HepG2 (cell line): ENCODE results near the gene TMEM132D. TPM values are rescaled to one million over a fixed set of nuclear protein-coding genes. Genes with fewer than 3 reads are reported as not detected.
A peak's percentile ranks its signal among the peaks of the same experiment; 100 is the strongest.

ENCODE experiments used
- ATAC-seq: fragments of 200-7000 bp; cut with Tn5 transposase; 3 replicates; pipeline ENCODE4 v1.9.1; 2020; ENCODE audit warnings: mild to moderate bottlenecking, moderate library complexity
- BruUV-seq: library from RNA; stranded (reverse); fragments of 400-500 nt; replicated peaks from 2 replicates; lab custom pipeline; 2021; lab: Mats Ljungman, UMichigan
- CTCF ChIA-PET: fragments of 300-600 bp; formaldehyde crosslinking; extraction: SDS; loops from one replicate; lab custom pipeline; 2021; ENCODE audit warnings: low total read pairs, inconsistent platforms, low intra/inter-chr PET ratio; lab: Yijun Ruan, JAX
- POLR2A ChIA-PET: fragments of 350-600 bp; sonication (Branson Sonifier 250); formaldehyde crosslinking; loops from one replicate; lab custom pipeline; 2020; ENCODE audit warnings: antibody characterized with exemption, inconsistent platforms; lab: Yijun Ruan, JAX
- DNase-seq: peaks from one replicate; pipeline ENCODE4 v3.0.0-alpha.2; 2015; ENCODE audit warnings: low spot score
- FAIRE-seq: peaks from 3 replicates; lab custom pipeline; 2011; peaks lifted over from hg19 to GRCh38; lab: Jason Lieb, UNC
- H2AFZ ChIP-seq: one replicate; pipeline ENCODE4 v1.6.1; 2011; ENCODE audit warnings: low read length, inconsistent platforms
- H3K27ac ChIP-seq: fragments of 300-600 bp; 3 replicates; pipeline ENCODE4 v1.8.0; 2011; ENCODE audit warnings: mixed run types, mild to moderate bottlenecking, mixed read lengths, low read length, inconsistent platforms; ENCODE audit not compliant: insufficient read depth; ENCODE audit errors: extremely low read length
- H3K27me3 ChIP-seq, 2 experiments: fragments of 200-600 bp in 1 of 2; 2 replicates in 1 of 2; 3 replicates in 1 of 2; pipeline versions ENCODE4 v1.6.0 to v1.8.0; 2011; ENCODE audit warnings: low read length in 2 of 2, mild to moderate bottlenecking in 2 of 2, moderate library complexity in 2 of 2, inconsistent platforms in 1 of 2; ENCODE audit not compliant: insufficient read depth in 2 of 2, control insufficient read depth in 1 of 2
- H3K36me3 ChIP-seq, 2 experiments: fragments of 200-600 bp in 1 of 2; replicated peaks in 1 of 2; 2 replicates in 1 of 2; 3 replicates in 1 of 2; pipeline versions ENCODE4 v1.5.1 to v1.8.0; 2011; ENCODE audit warnings: low read length in 2 of 2, inconsistent platforms in 1 of 2; ENCODE audit not compliant: insufficient read depth in 2 of 2, control insufficient read depth in 1 of 2
- H3K4me1 ChIP-seq: 2 replicates; pipeline ENCODE4 v1.5.1; 2012; ENCODE audit warnings: low read length, inconsistent platforms; ENCODE audit not compliant: insufficient read depth
- H3K4me2 ChIP-seq: 2 replicates; pipeline ENCODE4 v1.6.0; 2011; ENCODE audit warnings: low read depth, low read length, inconsistent platforms
- H3K4me3 ChIP-seq, 3 experiments: fragments of 200-600 bp in 1 of 3; sonication (generic), shearing (Covaris generic) in 1 of 3; replicated peaks in 1 of 3; 2 replicates each; pipeline ENCODE4 v1.5.1; 2011 to 2016; ENCODE audit warnings: low read length in 3 of 3, inconsistent platforms in 2 of 3, low read depth in 2 of 3, mild to moderate bottlenecking in 2 of 3, control low read depth in 1 of 3, mixed read lengths in 1 of 3; ENCODE audit not compliant: insufficient read depth in 1 of 3
- H3K79me2 ChIP-seq: one replicate; pipeline ENCODE4 v1.6.1; 2011; ENCODE audit warnings: low read length, inconsistent platforms; ENCODE audit not compliant: insufficient read depth
- H3K9ac ChIP-seq: 2 replicates; pipeline ENCODE4 v1.6.0; 2011; ENCODE audit warnings: mild to moderate bottlenecking, low read depth, low read length, inconsistent platforms; ENCODE audit not compliant: insufficient read depth
- H3K9me3 ChIP-seq: 2 replicates; pipeline ENCODE4 v1.5.1; 2012; ENCODE audit warnings: mild to moderate bottlenecking, low read length
- H4K20me1 ChIP-seq: 2 replicates; pipeline ENCODE4 v1.6.0; 2011; ENCODE audit warnings: inconsistent platforms, mild to moderate bottlenecking, low read length, moderate library complexity; ENCODE audit not compliant: insufficient read depth
- FOXM1 ChIP-seq: sonication (generic); formaldehyde crosslinking; IDR thresholded peaks from 2 replicates; pipeline ENCODE4 v1.5.0; 2020; ENCODE audit warnings: missing genetic modification reagents
- HNRNPUL1 ChIP-seq: fragments of 200-400 bp; formaldehyde crosslinking; IDR thresholded peaks from 2 replicates; pipeline ENCODE4 v1.6.1; 2017; ENCODE audit warnings: low read depth, mild to moderate bottlenecking, low read length, moderate library complexity
- NCOA5 ChIP-seq: sonication (generic); formaldehyde crosslinking; IDR thresholded peaks from 2 replicates; pipeline ENCODE4 v1.4.0; 2020; ENCODE audit warnings: missing genetic modification reagents
- POLR2AphosphoS2 ChIP-seq: IDR thresholded peaks from 2 replicates; pipeline ENCODE4 v1.6.1; 2011; ENCODE audit warnings: low read depth, low read length, improper control_type of control experiment
- RFXAP ChIP-seq: sonication (generic); formaldehyde crosslinking; IDR thresholded peaks from 2 replicates; pipeline ENCODE4 v1.4.0; 2020; ENCODE audit warnings: missing genetic modification reagents, borderline replicate concordance
- SRSF1 ChIP-seq: fragments of 200-400 bp; formaldehyde crosslinking; optimal IDR thresholded peaks from 2 replicates; pipeline ENCODE3; 2017; ENCODE audit warnings: mild to moderate bottlenecking, low read depth, low read length, moderate library complexity
- ZNF180 ChIP-seq: sonication (generic); formaldehyde crosslinking; IDR thresholded peaks from 2 replicates; pipeline ENCODE4 v1.4.0; 2020; ENCODE audit warnings: low read depth, missing genetic modification reagents, borderline replicate concordance
- ZNF501 ChIP-seq: sonication (generic); formaldehyde crosslinking; IDR thresholded peaks from 2 replicates; pipeline ENCODE4 v1.5.1; 2020; ENCODE audit warnings: mild to moderate bottlenecking, moderate library complexity, missing genetic modification reagents
- ZNF878 ChIP-seq: sonication (generic); formaldehyde crosslinking; IDR thresholded peaks from 2 replicates; pipeline ENCODE4 v1.8.1; 2023; ENCODE audit warnings: mild to moderate bottlenecking, missing genetic modification reagents, moderate library complexity
- WGBS: methylation state at CpG from one replicate; pipeline ENCODE4 v1.1.6; 2017; ENCODE audit warnings: low lambda C conversion rate; 5-methylcytosine and 5-hydroxymethylcytosine counted together
- in situ Hi-C: cut with HindIII; loops from 2 replicates; pipeline ENCODE4 v1.10.0; 2017; ENCODE audit warnings: low pct_unique_long_range_greater_than_20kb; ENCODE audit not compliant: extremely low pct_ligation_motif_present
- intact Hi-C: fragments of 100-400 bp; cut with micrococcal nuclease; formaldehyde crosslinking; loops from one replicate; pipeline ENCODE4 v1.10.0; 2022; ENCODE audit not compliant: unreplicated experiment
- polyA plus RNA-seq, 8 experiments: library from polyadenylated mRNA; depleted of rRNA in 3 of 8; stranded (reverse) in 7 of 8; unstranded in 1 of 8; fragments of >200 nt; fragmentation: Illumina TruSeq in 4 of 8; extraction: Trizol in 4 of 8; gene quantifications; 2 replicates each; pipeline versions ENCODE4 v1.2.1 to v1.2.3, GENCODE V29; 2011 to 2016; ENCODE audit warnings: low read depth in 4 of 8, missing spikeins in 1 of 8, mixed read lengths in 1 of 8; ENCODE audit not compliant: insufficient read depth in 1 of 8
- total RNA-seq, 5 experiments: library from RNA; depleted of rRNA; stranded (reverse); fragments of >200 nt; fragmentation: Illumina TruSeq; extraction: Trizol; gene quantifications; 2 replicates each; pipeline ENCODE4 v1.2.3, GENCODE V29; 2016; ENCODE audit warnings: low read depth in 1 of 5
- TF ChIP-seq, protein P1 (sequence below): sonication (generic); formaldehyde crosslinking; IDR thresholded peaks from 2 replicates; pipeline ENCODE4 v1.5.0; 2020; ENCODE audit warnings: mild to moderate bottlenecking, missing genetic modification reagents, moderate library complexity
- TF ChIP-seq, protein P2 (sequence below): sonication (generic); formaldehyde crosslinking; IDR thresholded peaks from 2 replicates; pipeline ENCODE4 v1.4.0; 2020; ENCODE audit warnings: missing genetic modification reagents, borderline replicate concordance
- TF ChIP-seq, protein P3 (sequence below), 2 experiments: sonication (generic) in 1 of 2; formaldehyde crosslinking in 1 of 2; IDR thresholded peaks; 2 replicates each; pipeline versions ENCODE4 v1.6.1 to v1.9.0; 2014 to 2022; ENCODE audit warnings: antibody characterized with exemption in 1 of 2, borderline replicate concordance in 1 of 2, inconsistent platforms in 1 of 2, low read depth in 1 of 2, missing genetic modification reagents in 1 of 2

The TMEM132D gene
- total and polyA plus RNA-seq, 2 of the 13 experiments (the other 11 are each of a cell fraction or from before 2014, with no cell fraction given) = not detected

DNA sequence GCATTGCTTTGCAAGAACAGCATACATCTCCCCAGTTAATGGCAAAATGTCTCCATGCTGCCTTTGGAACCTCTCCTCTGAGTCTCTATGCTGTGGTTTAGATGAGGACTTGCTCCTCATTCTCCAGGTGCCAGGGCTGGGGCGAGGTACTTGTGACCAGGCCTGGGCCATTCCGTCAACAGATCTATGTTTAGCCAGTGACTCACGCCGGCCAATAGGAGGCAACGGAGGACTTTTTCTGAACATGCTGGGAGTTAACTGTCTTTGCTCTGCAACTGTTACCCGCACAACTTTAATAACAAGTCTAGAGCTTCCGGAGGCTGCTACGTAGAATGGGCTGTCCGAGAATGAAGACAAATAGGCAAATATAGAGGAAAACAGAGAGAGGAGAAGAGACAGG, 836.3 kb downstream of the TMEM132D start:
- Histone ChIP-seq H3K4me1 (no peaks in the 10 kb centered on the region), H3K4me2 (no peak overlapping the region), H4K20me1 (no peaks in the 10 kb centered on the region), H3K9me3 (no peaks in the 10 kb centered on the region), H3K36me3 (no peaks in the 10 kb centered on the region), H3K27me3 (no peaks in the 10 kb centered on the region), H3K27ac (no peak overlapping the region), H3K79me2 (no peaks in the 10 kb centered on the region), H3K4me3 (no peak overlapping the region), H2AFZ (no peak overlapping the region), H3K9ac (no peak overlapping the region)
- CTCF ChIA-PET = no interaction called here
- POLR2A ChIA-PET = no interaction called here
- in situ Hi-C loops (no loop called here), intact Hi-C loops (no loop called here)
- 13% methylated on average over 4 of the region's 9 CpGs for WGBS
- no TSS peak for BruUV-seq
- DNase-seq = no peak
- peak; percentile 71 for ATAC-seq
- no peak for FAIRE-seq
- TF ChIP-seq FOXM1 (no peak), ZNF878 (CRISPR knock-in tag) (no peak), SRSF1 (no peak), NCOA5 (CRISPR knock-in tag) (no peak), ZNF501 (no peak), RFXAP (no peak), ZNF180 (CRISPR knock-in tag) (no peak), HNRNPUL1 (no peak), POLR2AphosphoS2 (no peak)
- TF ChIP-seq, protein P1, sequence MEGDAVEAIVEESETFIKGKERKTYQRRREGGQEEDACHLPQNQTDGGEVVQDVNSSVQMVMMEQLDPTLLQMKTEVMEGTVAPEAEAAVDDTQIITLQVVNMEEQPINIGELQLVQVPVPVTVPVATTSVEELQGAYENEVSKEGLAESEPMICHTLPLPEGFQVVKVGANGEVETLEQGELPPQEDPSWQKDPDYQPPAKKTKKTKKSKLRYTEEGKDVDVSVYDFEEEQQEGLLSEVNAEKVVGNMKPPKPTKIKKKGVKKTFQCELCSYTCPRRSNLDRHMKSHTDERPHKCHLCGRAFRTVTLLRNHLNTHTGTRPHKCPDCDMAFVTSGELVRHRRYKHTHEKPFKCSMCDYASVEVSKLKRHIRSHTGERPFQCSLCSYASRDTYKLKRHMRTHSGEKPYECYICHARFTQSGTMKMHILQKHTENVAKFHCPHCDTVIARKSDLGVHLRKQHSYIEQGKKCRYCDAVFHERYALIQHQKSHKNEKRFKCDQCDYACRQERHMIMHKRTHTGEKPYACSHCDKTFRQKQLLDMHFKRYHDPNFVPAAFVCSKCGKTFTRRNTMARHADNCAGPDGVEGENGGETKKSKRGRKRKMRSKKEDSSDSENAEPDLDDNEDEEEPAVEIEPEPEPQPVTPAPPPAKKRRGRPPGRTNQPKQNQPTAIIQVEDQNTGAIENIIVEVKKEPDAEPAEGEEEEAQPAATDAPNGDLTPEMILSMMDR (CRISPR knock-in tag) = peak; percentile 37
- TF ChIP-seq, protein P2, sequence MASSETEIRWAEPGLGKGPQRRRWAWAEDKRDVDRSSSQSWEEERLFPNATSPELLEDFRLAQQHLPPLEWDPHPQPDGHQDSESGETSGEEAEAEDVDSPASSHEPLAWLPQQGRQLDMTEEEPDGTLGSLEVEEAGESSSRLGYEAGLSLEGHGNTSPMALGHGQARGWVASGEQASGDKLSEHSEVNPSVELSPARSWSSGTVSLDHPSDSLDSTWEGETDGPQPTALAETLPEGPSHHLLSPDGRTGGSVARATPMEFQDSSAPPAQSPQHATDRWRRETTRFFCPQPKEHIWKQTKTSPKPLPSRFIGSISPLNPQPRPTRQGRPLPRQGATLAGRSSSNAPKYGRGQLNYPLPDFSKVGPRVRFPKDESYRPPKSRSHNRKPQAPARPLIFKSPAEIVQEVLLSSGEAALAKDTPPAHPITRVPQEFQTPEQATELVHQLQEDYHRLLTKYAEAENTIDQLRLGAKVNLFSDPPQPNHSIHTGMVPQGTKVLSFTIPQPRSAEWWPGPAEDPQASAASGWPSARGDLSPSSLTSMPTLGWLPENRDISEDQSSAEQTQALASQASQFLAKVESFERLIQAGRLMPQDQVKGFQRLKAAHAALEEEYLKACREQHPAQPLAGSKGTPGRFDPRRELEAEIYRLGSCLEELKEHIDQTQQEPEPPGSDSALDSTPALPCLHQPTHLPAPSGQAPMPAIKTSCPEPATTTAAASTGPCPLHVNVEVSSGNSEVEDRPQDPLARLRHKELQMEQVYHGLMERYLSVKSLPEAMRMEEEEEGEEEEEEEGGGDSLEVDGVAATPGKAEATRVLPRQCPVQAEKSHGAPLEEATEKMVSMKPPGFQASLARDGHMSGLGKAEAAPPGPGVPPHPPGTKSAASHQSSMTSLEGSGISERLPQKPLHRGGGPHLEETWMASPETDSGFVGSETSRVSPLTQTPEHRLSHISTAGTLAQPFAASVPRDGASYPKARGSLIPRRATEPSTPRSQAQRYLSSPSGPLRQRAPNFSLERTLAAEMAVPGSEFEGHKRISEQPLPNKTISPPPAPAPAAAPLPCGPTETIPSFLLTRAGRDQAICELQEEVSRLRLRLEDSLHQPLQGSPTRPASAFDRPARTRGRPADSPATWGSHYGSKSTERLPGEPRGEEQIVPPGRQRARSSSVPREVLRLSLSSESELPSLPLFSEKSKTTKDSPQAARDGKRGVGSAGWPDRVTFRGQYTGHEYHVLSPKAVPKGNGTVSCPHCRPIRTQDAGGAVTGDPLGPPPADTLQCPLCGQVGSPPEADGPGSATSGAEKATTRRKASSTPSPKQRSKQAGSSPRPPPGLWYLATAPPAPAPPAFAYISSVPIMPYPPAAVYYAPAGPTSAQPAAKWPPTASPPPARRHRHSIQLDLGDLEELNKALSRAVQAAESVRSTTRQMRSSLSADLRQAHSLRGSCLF (CRISPR knock-in tag) = no peak
- TF ChIP-seq, protein P3, sequence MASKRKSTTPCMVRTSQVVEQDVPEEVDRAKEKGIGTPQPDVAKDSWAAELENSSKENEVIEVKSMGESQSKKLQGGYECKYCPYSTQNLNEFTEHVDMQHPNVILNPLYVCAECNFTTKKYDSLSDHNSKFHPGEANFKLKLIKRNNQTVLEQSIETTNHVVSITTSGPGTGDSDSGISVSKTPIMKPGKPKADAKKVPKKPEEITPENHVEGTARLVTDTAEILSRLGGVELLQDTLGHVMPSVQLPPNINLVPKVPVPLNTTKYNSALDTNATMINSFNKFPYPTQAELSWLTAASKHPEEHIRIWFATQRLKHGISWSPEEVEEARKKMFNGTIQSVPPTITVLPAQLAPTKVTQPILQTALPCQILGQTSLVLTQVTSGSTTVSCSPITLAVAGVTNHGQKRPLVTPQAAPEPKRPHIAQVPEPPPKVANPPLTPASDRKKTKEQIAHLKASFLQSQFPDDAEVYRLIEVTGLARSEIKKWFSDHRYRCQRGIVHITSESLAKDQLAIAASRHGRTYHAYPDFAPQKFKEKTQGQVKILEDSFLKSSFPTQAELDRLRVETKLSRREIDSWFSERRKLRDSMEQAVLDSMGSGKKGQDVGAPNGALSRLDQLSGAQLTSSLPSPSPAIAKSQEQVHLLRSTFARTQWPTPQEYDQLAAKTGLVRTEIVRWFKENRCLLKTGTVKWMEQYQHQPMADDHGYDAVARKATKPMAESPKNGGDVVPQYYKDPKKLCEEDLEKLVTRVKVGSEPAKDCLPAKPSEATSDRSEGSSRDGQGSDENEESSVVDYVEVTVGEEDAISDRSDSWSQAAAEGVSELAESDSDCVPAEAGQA (IDR thresholded peaks at IDR 0.05; ENCODE audit: low read depth) = no peak
- TF ChIP-seq, protein P3 (CRISPR knock-in tag; IDR thresholded peaks at IDR 0.05; ENCODE audit: borderline replicate concordance) = no peak
